RPMI8226 (cell line): ENCODE measurements around the gene TOPAZ1.
A peak's percentile ranks its signal among the peaks of the same experiment; 100 is the strongest.

Experiments
- DNase-seq: peaks from one replicate; pipeline ENCODE4 v3.0.0-alpha.2; 2015

Gene TOPAZ1

DNA sequence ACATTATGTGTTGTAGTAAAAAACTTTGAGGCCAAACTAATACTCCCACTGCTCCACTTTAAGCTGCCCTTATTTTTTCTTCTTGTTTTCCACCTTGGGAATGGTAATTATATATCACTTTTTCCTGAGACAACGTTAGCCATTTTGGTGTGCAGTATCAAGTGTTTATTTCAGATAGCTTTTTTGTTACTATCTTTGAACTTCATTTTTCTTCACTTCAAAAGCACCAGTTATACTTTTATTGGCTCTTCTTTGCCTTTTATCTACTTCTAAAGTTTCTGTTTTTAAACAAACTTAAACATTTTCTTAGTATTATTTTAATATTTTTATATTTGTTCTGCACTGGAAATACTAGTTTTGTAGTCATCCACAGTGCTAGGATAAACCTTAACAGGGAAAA is 6.5 kb downstream of the TOPAZ1 start:
- no peak for DNase-seq

DNA sequence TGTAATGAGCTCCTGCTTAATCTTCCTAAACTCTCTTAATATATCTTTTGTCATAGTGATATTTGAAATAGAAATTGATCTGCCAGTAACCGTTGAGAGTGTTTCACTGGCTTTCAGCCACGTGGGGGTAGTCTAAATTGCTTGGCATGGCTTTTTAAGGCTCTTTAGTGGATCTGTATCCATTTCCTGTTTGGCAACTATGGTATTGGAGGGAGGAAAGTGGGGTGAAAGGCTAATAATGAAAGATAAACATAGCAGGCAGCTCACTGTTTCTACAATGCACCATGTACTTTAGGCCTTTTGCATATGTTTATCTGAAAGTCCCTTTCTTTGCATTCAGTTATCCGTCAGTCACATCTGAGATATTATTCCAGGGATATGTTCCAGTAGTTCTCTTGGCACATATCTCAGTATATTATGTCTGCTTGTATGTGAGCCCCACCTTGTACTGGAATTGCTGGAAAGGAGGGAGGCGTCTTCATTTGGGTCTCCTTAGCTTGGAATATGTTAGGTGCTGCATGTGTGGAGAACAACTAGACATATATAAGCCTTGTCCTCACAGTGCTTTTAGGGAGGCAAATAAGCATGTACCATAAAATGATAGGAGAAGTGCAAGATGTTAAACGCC is 10.8 kb downstream of the TOPAZ1 start:
- DNase-seq = no peak

DNA sequence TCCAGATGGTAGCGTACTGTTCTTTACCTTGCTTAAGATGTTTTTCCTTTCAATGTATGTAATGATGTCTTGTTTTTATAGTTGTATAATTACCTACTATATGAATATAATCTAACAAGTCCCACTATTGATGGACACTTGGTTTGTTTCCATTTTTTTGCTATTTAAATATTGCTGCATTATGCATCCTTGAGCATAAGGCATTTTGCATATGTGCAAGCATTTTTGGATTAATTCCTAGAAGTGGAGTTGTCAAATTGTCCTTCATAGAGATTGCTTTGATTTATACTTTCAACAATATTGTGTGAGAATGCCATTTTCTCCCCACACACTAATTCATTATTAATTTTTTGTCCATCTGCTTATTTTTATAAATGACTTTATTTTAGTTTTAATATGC is 17.7 kb downstream of the TOPAZ1 start:
- DNase-seq = no peak

DNA sequence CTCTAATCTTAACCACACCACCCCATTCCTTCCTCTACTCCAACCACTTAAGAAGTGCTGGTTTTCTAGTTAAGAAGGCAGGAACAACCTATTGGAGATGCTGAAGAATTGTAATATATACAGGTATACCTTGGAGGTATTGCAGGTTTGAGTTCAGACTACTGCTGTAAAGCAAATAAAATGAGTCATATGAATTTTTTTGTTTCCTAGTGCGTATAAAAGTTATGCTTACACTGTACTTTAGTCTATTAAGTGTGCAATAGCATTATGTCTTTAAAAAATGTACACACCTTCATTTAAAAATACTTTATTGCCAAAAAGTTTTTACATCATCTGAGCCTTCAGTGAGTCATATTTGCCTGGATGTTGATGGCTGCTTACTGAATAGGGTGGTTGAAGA is 22.5 kb downstream of the TOPAZ1 start:
- DNase-seq = no peak

DNA sequence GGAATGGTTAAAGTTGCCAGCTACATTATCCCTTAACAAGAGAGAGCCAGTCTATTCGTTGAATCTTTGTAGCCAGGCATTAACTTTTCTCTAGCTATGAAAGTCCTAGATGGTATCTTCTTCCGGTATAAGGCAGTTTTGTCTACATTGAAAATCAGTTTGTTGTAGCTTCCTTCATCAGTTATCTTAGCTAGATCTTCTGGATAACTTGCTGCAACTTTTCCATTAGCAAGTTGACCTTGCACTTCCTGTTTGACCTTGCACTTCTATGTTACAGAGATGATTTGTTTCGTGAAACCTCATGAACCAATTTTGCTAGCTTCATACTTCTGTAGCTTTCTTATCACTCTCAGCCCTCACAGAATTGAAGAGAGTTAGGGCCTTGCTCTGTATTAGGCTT is 24.1 kb downstream of the TOPAZ1 start:
- DNase-seq = no peak

DNA sequence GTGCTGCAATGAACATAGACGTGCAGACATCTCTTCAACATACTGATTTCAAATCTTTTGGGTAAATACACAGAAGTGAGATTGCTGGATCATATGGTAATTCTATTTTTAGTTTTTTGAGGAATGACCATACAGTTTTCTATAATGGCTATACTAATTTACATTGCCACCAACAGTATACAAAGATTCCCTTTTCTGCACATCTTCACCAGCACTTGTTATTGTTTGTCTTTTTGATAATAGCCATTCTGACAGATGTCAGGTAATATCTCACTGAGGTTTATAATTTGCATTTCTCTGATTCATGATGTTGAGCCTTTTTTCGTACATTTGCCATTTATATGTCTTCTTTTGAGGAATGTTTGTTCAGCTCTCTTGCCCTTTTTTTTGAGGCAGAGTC is 30.5 kb downstream of the TOPAZ1 start:
- DNase-seq = no peak

DNA sequence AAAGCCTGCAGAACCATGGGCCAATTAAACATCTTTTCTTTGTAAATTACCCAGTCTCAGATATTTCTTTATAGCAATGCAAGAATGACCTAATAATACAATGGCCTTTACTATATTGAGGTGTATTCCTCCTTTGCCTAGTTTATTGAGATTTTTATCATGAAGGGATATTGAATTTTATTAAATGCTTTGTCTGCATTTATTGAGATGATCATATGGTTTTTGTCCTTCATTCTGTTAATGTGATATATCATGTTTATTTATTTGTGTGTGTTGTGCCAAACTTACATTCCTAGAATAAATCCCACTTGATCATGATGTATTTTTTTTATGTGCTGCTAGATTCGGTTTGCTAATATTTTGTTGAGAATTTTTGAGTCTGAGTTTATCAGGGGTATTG is 36.2 kb downstream of the TOPAZ1 start:
- no peak for DNase-seq

DNA sequence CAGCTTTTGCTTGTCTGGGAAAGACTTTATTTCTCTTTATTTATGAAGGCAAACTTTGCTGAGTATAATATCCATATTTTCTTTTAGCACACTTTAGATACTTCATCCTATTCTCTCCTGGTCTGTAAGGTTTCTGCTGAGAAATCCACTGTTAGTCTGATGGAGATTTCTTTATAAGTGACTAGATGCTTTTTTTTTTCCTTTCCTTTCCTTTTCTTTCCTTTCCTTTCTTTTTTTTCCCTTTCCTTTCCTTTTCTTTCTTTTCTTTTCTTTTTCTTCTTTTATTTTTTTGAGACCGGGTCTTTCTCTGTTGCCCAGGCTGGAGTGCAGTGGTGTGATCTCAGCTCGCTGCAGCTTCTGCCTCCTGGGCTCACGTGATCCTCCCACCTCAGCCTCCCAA is 38.4 kb downstream of the TOPAZ1 start:
- DNase-seq = no peak

DNA sequence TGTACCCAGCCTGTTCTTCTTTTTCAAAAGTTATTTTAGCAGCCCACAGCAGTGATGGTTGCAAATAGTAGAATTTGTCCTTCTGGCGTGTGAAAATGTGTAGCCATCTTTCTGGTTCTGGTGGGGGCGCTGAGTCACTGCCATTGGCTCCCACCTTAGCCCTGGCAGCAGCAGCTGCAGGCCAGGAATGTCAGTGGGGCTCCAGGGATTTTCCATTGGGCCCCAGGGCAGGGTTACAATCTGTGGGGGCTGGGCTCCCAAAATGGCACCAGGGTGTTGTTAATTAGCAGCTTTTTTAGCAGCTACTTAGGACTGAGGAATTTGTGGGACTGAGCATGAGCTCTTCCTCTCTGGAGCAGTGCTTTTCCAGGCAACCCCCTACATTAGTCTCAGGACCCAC is 38.9 kb downstream of the TOPAZ1 start:
- DNase-seq = no peak

DNA sequence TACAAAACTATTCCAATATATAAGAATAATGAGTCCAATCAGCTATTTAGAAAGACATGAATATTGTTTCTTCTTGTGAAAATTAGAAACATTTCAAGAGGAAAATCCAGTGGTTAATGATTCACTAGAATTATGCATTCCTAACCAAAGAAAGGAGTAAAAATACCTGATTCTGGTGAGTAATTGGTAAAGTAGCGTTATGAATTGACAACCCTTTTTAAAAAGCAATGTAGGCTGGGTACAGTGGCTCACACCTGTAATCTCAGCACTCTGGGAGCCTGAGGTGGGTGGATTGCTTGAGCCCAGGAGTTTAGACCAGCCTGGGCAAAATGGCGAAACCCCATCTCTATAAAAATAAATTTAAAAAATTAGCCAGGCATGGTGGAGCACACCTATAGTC is 43.3 kb downstream of the TOPAZ1 start:
- DNase-seq = no peak

DNA sequence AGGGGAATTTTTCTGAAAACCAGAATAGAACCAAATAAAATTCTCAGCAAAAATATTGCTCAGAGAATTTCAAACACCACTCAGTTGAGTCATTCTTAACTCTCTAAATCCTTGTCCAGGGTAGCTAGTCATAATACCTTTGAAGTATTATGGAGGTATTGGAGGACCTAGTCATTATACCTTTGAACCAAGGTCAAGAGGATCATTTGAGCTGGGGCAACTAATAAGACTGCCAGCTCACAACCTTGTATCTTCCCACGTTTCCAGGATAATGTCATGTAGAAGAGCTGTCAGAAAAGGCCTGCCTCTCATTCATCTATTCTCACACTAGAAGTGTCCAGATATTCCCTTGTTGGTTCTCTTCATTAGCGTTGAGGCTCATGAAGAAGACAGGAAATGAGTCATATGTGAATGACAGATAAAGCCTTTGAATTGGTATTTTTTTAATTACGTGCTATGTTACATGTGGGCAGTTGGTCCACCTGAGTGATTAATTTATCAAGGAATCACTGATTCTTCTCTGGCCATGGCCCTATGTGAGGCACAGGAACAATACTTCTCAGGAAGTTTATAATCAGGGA is 48.3 kb downstream of the TOPAZ1 start:
- no peak for DNase-seq

DNA sequence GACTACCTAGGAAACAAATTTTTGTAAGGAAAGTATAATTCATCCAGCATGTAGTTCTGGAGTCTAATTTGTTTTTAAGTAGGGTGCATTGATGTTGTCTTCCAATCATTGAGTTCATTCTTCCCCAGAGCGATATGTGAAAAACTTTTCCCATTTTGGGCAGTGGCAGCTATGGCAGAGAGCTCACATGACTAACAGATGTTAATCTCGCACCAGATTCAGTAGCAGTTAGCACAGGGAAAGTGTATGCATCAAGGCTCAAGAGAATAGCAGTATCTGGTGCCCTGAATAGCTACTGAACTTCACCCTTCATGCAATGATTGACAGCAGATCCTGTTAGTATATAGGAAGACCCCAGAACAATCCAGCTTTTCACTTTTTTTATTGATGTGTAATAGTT is 50.6 kb downstream of the TOPAZ1 start:
- DNase-seq = no peak

DNA sequence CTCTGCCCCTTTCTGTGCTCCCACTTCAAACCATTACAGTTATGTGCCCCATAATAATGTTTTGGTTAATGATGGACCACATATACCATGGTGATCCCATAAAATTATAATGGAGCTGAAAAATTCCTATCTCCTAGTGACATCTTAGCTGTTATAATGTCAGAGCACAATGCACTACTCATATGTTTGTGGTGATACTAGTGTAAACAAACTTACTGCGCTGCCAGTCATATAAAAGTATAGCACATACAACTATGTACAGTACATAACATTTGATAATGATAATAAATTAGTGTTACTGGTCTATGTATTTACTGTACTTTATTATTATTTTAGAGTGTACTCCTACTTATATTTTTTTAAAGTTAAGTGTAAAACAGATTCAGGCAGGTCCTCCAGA is 51.3 kb downstream of the TOPAZ1 start:
- DNase-seq = no peak

DNA sequence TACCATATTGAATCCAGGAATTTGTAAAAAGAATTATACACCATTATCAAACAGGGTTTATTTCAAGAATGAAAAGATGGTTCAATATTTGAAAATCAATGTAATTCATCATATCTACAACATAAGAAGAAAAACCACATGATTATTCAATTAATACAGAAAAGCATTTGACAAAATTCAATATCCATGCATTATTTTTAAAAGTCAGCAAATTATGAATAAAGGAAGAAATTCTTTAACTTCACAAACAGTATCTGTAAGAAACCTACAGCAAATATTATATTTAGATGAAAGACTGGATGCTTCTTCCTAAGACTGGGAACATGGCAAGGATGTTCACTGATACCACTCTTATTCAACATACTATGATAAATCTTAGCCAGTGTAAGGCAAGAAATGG is 55.6 kb downstream of the TOPAZ1 start:
- no peak for DNase-seq

DNA sequence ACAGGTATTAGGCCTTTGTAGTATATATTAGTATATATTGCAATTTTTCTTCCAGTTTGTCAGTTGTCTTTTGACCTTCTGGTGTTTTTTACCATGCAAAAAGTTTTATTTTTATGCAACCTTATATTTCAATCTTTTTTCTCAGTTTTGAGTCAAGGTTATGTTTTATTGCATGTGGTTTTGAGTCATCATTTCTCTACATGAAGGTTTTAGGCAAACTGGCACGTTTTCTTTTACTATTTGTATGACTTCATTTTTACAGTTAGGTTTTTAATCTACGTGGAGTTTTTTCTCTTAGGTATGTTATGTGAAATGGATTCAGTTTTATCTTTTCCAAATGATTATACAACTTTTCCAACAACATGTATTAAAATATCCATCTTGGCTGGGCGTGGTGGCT is 60.1 kb downstream of the TOPAZ1 start:
- DNase-seq = no peak

DNA sequence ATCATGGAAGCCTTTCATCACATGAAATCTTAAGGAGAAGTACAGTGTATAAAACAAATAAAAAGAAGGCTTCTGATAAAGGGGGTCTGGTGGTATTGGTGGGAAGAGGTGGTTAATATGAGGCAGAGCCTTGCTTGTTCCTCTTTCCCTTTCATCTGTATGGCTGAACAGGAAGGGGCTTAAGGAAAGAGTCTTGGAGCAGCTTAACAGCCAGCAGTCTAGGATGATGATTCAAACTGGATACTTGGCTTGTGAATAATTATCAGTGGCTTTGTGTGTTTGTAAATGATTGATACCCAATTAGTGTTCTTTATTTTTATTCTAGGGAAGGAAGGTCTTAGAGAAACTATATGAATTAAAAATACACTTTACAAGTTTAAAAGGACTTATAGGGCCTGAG is 67.8 kb downstream of the TOPAZ1 start:
- DNase-seq = no peak

DNA sequence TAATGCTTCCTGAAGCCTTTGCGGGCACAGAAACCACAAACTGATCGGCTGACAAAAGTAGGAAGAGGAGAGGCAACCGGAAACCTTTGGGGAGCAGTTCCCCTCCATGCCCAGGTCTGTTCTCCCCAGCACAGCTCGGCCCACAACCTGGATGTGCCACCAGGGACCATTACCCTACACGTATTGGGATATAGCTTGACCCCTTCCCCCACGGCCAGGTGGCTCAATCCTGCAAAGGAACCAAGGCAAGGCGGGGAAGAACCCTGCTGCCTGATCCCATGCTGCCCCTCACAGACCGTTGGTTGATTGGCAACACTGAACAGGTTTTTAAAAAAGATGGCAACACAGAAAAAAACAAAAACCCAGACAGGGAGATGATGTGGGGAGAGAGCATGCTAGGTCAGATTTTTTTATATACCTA is 77.2 kb downstream of the TOPAZ1 start:
- DNase-seq = no peak

DNA sequence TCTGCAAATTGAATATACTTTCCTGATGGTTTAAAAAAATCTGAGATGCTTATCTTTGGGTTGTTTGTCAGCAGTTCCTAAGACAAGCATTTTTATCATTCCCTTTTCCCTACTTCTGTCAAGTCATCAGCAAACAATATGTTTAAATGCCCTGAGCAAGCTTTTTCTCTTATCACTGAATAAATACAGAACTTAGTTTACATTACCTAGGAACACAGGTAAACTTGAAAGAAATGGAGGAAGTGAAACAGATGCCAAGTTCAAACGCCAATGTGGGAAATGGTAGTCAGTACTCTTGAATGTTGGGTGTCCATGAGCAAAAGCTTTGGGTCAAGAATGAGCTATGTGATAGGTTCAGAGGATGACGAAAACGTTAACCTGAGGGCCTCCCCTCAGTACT is 79.6 kb downstream of the TOPAZ1 start:
- DNase-seq = peak; percentile 8

DNA sequence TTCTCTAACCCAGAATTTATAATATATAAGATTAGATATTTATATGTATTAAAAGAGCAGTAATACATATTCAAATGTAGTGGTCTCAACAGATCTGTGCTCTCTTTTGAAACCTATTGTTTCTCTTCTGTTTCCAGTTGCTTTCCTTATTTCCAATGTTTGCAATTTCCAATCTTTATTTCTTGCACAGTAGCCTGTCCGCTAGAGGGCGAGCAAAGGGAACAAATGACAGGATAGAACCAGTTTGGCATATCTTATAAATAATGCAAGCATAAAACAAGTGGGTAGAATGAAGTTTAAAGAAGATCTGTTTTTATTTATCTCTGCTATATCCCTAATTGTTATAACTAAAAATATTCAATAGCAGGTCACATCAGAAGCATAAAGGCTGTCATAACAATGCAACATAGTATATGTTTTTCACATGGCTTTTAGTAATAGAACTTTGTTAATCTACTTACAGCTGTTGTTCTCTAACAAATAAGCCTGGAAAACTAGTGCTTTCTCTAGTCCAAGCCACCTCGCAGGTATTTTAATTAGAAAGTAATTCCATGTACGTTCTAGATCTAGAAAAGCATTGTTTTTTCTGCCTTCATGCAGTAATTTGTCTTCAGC is 81.8 kb downstream of the TOPAZ1 start:
- DNase-seq = peak; percentile 69

DNA sequence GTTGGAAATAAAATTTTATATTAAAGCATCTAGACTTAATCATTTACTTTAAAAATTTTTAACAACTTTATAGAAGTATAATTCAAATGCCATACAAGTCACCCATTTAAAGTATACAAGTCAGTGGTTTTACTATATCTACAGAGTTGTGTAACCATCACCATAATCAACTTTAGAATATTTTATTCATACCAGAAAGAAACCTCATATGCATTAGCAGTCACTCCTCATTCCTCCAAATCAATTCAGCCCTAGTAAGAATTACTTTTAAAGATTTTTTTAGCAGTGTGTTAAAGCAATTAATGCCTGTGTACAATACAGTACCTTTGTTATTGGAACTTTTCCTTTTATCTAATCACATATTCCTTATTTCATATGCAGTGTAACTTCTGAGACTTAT is 82.9 kb downstream of the TOPAZ1 start:
- no peak for DNase-seq

DNA sequence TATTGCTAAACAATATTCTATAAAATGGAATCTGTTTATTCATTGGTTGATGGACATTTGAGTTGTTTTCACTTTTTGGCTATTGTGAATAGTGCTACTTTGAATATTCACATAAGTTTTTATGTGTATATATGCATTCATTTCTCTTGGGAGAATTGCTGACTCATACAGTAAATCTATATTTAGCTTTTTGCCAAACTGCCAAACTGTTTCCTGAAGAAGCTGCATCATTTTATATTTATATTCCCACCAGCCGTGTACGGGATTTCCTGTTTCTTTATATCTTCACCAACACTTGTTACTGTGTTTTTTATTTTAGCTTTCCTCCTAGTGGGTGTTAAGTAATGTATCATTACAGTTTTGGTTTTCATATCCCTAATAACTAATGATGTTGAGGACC is 84.3 kb downstream of the TOPAZ1 start:
- no peak for DNase-seq

DNA sequence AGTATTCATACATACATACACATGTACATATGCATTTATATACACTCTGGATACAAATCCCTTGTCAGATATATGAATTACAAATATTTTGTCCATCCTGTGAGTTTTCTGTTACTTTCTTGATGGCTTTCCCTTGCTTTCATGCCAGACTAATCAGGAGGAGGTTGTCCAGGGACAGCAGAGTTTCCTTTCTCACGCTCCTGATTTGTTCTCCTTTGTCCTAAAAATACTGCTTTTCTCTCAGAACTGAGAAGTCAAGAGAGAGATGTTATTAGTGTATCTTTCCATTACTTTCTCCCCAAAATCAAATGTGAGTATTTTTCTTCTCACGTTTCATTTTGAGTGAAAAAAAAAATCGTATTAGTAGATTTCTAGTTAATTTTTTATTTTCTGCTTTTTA is 84.8 kb downstream of the TOPAZ1 start:
- DNase-seq = no peak

DNA sequence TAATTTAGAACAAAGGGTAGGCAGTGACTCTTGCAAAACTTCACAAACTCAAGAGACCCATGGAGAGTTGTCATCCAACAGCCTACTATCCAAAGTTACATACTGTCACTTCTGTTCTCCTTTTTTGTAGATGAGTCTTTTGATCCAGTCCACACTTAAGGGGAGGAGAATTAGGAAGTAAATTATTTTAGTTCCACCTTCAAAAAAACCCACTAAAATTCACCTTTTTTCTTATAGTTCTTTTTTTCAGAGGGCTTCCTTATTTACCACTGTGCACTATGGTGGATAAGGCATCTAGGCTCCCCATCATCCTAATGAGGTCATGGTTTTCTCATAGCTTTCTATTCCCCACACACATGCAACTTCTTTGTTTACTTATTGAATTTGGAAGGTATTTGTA is 88.3 kb downstream of the TOPAZ1 start:
- no peak for DNase-seq

DNA sequence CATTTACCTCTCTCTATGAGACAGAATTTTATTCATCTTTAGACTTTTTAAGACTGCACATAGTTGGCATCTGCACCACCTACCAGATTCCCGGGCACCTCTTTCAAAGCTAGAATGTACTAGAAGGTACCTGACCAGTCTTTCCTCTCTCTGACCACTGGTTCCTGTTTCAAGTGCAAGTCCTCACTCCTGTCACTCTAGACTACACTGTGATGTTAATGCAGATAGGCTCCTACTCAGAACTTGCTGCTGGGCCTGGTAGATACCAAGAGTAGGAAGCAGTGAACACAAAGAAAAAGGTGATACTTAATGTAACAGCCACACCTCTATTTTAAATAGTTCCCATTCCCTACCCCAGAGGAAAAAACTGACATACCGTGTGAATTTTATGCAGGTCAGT is 88.8 kb downstream of the TOPAZ1 start:
- no peak for DNase-seq

DNA sequence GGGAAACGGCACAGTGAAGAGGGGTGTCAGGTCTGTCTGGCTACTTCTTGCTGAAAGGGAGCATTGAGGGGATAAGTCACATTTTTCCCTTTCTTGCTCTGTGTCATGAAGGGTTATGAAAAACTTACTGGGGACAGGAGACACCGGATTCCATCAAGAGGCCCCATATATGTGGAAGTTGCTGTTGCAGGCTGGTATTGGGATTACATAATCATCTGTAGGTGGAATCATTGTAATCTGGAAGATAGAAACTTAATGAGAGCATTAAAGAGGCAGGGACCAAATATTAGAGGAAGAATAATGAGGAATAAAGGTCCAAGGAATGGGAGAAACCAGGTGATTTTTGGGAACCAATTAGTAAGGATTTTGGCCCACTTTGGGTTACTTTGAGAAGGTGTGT is 92.6 kb downstream of the TOPAZ1 start:
- DNase-seq = no peak
